ENCODE data around the gene PCSK6. TPM values are rescaled to one million over a fixed set of nuclear protein-coding genes. Genes with fewer than 3 reads are reported as not detected.

PCSK6 gene
- total and polyA plus RNA-seq, 2 of the 8 experiments (the other 6 are each of a cell fraction or from before 2014, with no cell fraction given), result 1.9 to 4.0 TPM

- Histone ChIP-seq H3K4me1 (replicated peaks in 1 of 4; ENCODE audit: control insufficient read depth in 3 of 4, insufficient read depth in 4 of 4, low read length in 3 of 4) (peaks cover 0 to 13% (median 7%) of the 10 kb centered on the region in 4 experiments; a peak in 6 of 7 replicates), H4K5ac (ENCODE audit: insufficient read length, low read depth, low read length) (no peak overlapping the region), H3K56ac (replicated peaks; ENCODE audit: insufficient read length, low read depth, low read length) (no peak overlapping the region), H2AFZ (ENCODE audit: low read length) (no peak overlapping the region), H3K14ac (ENCODE audit: insufficient read length) (no peak overlapping the region), H3K79me1 (ENCODE audit: low read depth, low read length) (no peaks in the 10 kb centered on the region), H4K20me1 (replicated peaks in 1 of 2; ENCODE audit: control insufficient read depth in 1 of 2, insufficient read depth in 2 of 2, low read length in 2 of 2) (no peaks in the 10 kb centered on the region), H2BK12ac (ENCODE audit: low read depth, low read length) (no peak overlapping the region), H2BK15ac (ENCODE audit: low read length) (no peak overlapping the region), H2BK20ac (ENCODE audit: low read length) (no peak overlapping the region), H3K79me2 (ENCODE audit: control insufficient read depth in 1 of 2, insufficient read depth in 2 of 2, low read length in 2 of 2) (no peaks in the 10 kb centered on the region), H3K9me3 (ENCODE audit: insufficient read depth in 2 of 2, low read depth in 1 of 2, low read length in 1 of 2) (no peaks in the 10 kb centered on the region), H3K18ac (ENCODE audit: extremely low read depth, low read length) (no peak overlapping the region), H3K36me3 (ENCODE audit: control insufficient read depth in 2 of 4, insufficient read depth in 4 of 4, low read length in 3 of 4) (no peaks in the 10 kb centered on the region), H4K91ac (replicated peaks; ENCODE audit: insufficient read length, low read length) (no peak overlapping the region), H3K4me3 (ENCODE audit: extremely low read depth in 1 of 4, insufficient read depth in 2 of 4, low read depth in 3 of 4, low read length in 4 of 4) (no peak overlapping the region), H3K27me3 (replicated peaks in 1 of 4; ENCODE audit: control insufficient read depth in 3 of 4, extremely low read depth in 1 of 4, insufficient read depth in 3 of 4, low read length in 3 of 4) (no peaks in the 10 kb centered on the region; a peak in 3 of 7 replicates), H3K9ac (replicated peaks in 1 of 4; ENCODE audit: extremely low read depth in 1 of 4, low read depth in 3 of 4, low read length in 3 of 4) (no peak overlapping the region), H2BK5ac (ENCODE audit: low read depth, low read length) (no peak overlapping the region), H3K23me2 (ENCODE audit: low read depth, low read length) (no peaks in the 10 kb centered on the region), H3K27ac (ENCODE audit: low read depth, low read length) (no peak overlapping the region), H4K8ac (ENCODE audit: extremely low read depth, insufficient read depth, low read length) (no peak overlapping the region), H2BK120ac (replicated peaks; ENCODE audit: low read depth, low read length) (no peak overlapping the region), H3K23ac (ENCODE audit: insufficient read length) (no peak overlapping the region), H3K4ac (replicated peaks; ENCODE audit: insufficient read length, low read depth, low read length) (no peak overlapping the region), H3K4me2 (ENCODE audit: insufficient read depth in 1 of 2, low read depth in 2 of 2, low read length in 2 of 2) (no peak overlapping the region), H2AK5ac (ENCODE audit: low read depth, low read length) (no peak overlapping the region)
- DNase-seq (ENCODE audit: low read depth in 1 of 2, low spot score in 2 of 2) (no peak), FAIRE-seq (no peak)
- ChIA-PET POLR2A (ENCODE audit: partially characterized antibody) (no interaction called here), CTCF (ENCODE audit: partially characterized antibody) (interaction anchor here (1.1 kb wide), 1 partner anchor 23 kb away, joined by 3 read pairs; no protein-coding TSS in a partner anchor)
- 94% methylated on average over 14 of the region's 14 CpGs; no CpG with 5 or more reads in 1 of the 2 experiments for WGBS, 2 experiments (ENCODE audit: extremely low coverage in 1 of 2, insufficient coverage in 1 of 2, insufficient read length in 1 of 2, insufficient replicate concordance in 2 of 2, low coverage in 1 of 2, low lambda C conversion rate in 2 of 2, missing lambda C conversion rate in 1 of 2)
- TF ChIP-seq SIX5 (IDR thresholded peaks at IDR 0.05; ENCODE audit: low read depth, low read length) (no peak), GABPA (IDR thresholded peaks at IDR 0.05; ENCODE audit: borderline replicate concordance, insufficient read depth, low read length) (no peak), SP4 (IDR thresholded peaks at IDR 0.05; ENCODE audit: low read length) (no peak), RFX5 (IDR thresholded peaks at IDR 0.05; ENCODE audit: borderline replicate concordance, low read depth, low read length) (no peak)
Measured at GRCh38 chr15:101376615-101377395, 112.7 kb downstream of the PCSK6 start.

Data from H1 (cell line).